Activated CD4-positive, alpha-beta T cell treated with anti-CD3 and anti-CD28 coated beads for 24 hours (primary cell): ENCODE data around the gene PARVG.

Source experiments
- DNase-seq, 2 donors: peaks; one replicate each; pipeline ENCODE4 v3.0.0-alpha.2; 2020; ENCODE audit warnings: low read depth in 2 of 2

PARVG gene

GRCh38 chr22:44154436-44154942 lies 26.2 kb upstream of the PARVG start:
- DNase-seq: no peak

- DNase-seq: no peak
Measured at GRCh38 chr22:44155115-44155514, 25.6 kb upstream of the PARVG start.

- DNase-seq: no peak
Measured at GRCh38 chr22:44157916-44158618, 22.7 kb upstream of the PARVG start.

DNA sequence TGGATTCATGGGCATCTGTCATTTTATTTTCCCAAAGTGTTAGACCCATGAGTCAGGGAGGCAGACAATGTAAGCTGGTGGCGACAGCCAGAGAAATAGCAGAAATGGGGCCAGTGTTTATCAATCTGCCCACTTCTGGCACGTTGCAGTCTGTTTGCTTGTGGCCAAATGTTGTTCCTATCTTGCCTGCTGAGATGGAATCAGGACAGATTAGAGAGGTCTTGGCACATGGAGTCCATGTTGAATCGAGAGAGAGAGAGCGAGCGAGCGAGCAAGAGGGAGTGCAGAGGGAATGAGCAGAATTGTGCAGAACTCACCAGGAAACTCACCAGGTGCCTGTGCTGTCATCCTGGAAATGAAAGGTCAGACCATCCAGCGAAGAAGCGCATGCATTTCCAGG lies 21.9 kb upstream of the PARVG start:
- DNase-seq: no peak

GRCh38 chr22:44159221-44159620 lies 21.5 kb upstream of the PARVG start:
- no peak for DNase-seq

DNA sequence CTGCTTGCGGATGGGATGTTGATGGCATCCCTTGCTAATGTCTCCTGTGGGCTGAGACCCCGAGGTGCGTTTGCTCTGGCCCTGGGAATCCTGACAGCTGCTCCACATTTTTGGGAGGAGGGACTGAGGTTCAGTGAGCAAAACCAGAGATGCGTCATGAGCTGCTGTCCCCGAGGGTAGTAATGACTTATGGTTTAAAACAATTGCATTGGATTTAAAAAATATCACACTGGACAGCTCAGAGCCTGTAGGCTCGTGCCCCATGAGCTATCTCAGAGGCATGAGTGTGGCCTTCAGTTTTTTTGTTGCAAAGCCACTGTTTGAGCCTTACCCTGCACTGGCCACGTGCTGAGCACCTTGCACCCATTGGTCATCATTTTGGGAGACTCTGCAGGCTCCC lies 20.9 kb upstream of the PARVG start:
- no peak for DNase-seq

DNA sequence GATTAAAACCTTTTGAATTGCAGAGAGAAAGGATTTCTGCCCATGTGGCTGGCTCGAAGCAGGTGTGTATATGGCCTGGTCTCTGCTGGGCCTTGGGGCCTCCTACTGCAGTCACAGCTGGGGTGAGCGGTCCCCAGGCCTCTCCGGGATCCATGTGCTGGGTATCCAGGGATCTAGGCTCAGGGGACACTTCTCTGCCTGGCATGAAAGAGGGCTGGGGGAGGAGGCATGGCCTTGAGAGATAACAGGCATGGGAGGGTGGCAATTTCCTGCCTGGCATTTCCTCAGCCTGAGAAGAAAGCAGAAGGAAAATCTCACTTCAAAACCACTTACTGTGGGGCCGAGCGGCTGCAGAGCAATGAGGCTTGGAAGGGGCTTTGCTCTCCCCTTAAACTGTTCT lies 20.3 kb upstream of the PARVG start:
- DNase-seq: no peak

GRCh38 chr22:44161673-44162072 lies 19.1 kb upstream of the PARVG start:
- no peak for DNase-seq

- no peak for DNase-seq
Measured at GRCh38 chr22:44162960-44163359, 17.8 kb upstream of the PARVG start.

DNA sequence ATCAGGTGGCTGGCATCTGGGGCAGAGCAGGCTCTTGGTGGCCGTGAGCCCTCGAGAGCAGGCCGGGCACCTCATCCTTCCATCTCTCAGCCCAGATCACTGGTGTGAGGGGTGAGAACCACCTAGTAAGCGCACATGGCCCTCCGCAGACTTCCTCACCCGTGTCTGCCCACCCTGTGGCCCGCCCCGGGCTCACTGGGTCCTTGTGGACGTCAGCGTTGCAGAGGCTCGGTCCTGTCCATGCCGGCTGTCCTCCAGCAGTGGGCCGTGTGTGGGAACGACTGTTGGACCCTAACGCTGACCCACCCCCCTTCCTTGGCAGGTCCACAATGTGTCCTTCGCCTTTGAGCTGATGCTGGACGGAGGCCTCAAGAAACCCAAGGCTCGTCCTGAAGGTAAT lies 17.2 kb upstream of the PARVG start:
- no peak for DNase-seq

- no peak for DNase-seq
Measured at GRCh38 chr22:44164031-44164430, 16.7 kb upstream of the PARVG start.

DNA sequence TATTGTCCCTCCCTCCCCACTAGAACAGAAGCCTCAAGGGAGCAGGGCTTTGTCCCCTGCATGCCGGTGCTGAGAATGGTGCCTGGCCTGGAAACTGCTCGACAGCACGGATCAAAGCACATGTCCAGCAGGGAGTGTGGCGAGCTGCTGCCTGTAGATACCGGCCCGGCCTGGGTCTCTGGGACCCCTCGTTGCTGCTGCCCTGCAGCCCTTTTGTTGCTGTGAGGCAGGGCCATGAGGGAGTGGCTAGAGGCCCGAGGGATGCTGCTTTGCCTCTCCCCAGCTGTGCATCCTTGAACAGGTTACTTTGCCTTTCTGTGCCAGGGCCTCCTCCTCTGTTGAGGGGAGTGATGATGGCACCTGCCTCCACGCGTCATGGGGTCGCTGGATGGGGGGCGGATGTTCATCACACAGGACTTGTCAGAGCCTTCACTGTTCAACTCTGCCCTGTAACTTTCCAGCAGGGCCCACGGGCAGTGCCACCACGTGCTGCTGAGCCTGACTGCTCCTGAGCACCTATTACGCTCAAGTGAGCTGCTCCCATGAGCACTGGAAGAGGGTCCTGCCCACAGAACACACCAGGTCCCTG lies 15.3 kb upstream of the PARVG start:
- DNase-seq: no peak

- no peak for DNase-seq
Measured at GRCh38 chr22:44166498-44167276, 14.0 kb upstream of the PARVG start.

DNA sequence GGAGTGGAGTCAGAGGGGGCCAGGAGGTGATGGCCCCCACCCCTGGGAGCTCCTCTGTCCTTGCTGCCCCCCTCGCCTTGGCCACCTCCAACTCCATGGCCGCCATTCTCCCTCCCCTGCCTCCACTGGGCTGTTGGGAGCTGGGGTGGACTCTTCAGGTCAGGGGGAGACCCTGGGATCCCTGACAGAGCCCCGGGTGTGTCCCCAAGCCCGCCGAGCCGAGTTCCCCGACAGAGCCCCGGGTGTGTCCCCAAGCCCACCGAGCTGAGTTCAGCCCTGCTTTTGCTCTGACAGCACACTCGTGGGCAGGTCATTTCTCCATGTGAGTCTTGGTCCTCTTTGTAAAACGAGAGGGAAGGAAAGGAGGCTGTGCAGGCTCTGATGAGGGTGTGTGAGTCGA lies 13.2 kb upstream of the PARVG start:
- no peak for DNase-seq

- DNase-seq: no peak
Measured at GRCh38 chr22:44168206-44168605, 12.5 kb upstream of the PARVG start.

DNA sequence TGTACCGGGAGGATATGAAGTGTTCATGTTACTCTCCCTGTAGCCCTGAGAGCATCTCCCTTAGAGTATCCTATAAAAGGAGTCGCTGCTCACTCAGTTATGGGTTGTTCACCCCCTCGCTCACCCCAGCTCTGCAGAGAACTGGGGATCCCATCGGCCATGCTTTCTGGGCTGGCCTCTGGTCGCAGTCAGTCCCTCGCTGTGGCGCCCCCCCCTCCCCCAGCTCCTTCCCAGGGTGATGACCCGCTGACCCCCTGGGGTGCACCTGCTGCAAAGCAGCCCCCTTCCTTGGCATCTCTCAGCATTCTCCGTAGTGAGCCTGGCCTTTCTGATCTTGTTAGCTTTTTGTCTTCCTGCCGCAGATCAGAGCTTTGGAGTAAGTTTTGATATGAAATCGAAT lies 10.3 kb upstream of the PARVG start:
- no peak for DNase-seq

- DNase-seq: no peak
Measured at GRCh38 chr22:44171561-44171960, 9.2 kb upstream of the PARVG start.

- no peak for DNase-seq
Measured at GRCh38 chr22:44172370-44173108, 8.2 kb upstream of the PARVG start.

DNA sequence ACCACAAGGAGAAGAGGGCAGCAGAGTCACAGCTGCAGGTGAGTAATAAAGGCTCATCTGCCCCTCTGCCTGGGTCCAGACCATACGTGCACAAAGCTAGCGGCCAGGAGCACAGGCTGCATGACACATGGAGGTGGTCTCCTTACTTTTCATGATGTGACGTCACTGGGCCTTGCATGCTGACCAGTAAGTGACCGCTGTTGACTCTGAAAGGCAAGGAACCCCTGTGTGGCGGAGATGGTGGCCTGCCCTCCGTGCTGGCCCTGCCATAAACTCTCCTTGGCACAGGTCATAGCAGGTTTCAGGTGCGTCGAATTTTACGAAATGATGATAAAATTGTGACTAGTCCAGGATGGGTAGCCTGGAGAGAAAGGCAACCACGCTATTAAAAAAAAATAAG lies 7.6 kb upstream of the PARVG start:
- no peak for DNase-seq

DNA sequence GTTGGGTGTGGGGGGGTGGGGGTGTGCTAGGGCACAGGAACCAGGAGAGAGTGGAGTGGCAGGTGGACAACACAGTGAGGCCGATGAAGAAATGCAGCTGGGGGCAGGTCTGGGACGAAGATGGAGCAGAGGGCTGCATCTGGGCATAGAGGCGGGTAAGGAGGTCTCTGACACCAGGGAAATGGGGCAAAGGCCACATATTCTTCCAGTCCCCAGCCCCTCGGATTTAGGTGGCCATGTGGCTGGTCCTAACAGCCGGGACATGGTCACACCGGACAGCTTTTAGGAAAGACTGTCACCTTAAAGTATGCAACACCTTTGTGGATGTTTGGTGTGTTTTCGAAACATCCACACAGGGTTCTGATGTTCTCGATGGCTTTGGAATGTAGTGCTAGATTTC lies 5.0 kb upstream of the PARVG start:
- DNase-seq: no peak

GRCh38 chr22:44179196-44179988 lies 1.3 kb upstream of the PARVG start:
- DNase-seq: no peak
